ENCODE data around the gene CHMP1A. TPM values are rescaled to one million over a fixed set of nuclear protein-coding genes. Genes with fewer than 3 reads are reported as not detected.

CHMP1A gene
- polyA plus RNA-seq, 1 donor (not counting 4 experiments of a cell fraction or from before 2014, with no cell fraction given): 64.1 TPM

DNA sequence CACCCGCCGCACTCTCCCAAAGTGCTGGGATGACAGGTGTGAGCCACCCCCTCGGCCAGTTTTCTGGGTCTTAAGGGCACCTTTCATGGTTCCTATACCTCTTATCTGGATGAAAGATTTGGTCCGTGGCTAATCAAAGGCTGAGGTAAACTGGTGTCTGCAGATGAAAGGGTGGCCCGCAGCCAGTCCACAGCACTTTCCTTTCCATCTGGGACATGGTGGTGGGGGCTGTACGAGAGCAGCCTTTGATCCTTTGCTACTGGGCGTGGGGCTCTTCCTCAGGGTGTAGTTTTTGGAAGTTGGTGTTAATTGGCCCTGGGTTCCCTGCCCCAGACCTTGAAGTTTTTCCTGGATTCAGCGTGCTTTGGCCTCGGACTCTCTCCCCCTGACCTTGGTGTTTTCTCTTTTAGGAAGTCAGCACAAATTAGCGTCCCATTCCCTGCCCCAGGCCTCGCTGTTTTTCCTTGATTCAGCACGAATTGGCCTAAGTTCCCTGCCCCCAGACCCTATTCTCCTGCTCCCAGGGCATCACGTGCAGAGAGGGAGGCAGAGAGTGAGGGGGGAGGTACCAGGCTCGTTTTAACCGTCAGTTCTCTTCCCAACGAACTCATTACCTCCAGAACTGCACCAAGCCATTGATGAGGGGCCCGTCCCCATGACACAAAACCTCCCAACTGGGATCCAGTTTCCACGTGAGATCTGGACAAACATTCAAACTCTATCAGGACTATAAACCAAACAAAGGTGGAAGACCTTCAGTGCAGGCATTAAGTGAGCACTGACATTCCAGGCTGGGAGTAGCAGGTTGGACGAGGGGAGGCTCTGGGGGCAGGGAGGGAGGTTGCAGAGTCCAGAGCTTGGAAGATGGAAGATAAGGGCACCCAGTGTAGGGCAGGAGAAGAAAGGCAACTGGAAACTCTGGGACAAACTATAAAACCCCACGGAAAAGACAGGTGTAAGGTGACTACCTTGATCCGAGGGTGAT is 32.4 kb downstream of the CHMP1A start:
- H3K4me1 ChIP-seq (ENCODE audit: control insufficient read depth, extremely low read depth, insufficient read depth, low read length): peaks cover 4% of the 10 kb centered on the region
- H3K4me3 ChIP-seq (ENCODE audit: control insufficient read depth in 2 of 3, extremely low read depth in 1 of 3, insufficient read depth in 2 of 3, low read depth in 1 of 3, low read length in 3 of 3): no peak overlapping the region
- no peak overlapping the region for H3K27ac ChIP-seq (ENCODE audit: control insufficient read depth, insufficient read depth, low read length)
- H4K20me1 ChIP-seq (ENCODE audit: control insufficient read depth, extremely low read depth, insufficient read depth, low read length): no peaks in the 10 kb centered on the region
- H2AFZ ChIP-seq (ENCODE audit: control insufficient read depth, low read length): no peak overlapping the region
- peaks cover 2% of the 10 kb centered on the region for H3K9me3 ChIP-seq (ENCODE audit: control insufficient read depth, low read depth, low read length)
- no peaks in the 10 kb centered on the region for H3K9me1 ChIP-seq (ENCODE audit: control insufficient read depth, extremely low read depth, insufficient read depth, low read length)
- DNase-seq (ENCODE audit: low read depth, low spot score): no peak
- no peaks in the 10 kb centered on the region for H3K79me2 ChIP-seq (ENCODE audit: control insufficient read depth, insufficient read depth, low read length)
- H3K36me3 ChIP-seq (ENCODE audit: control insufficient read depth in 2 of 2, extremely low read depth in 1 of 2, insufficient read depth in 2 of 2, low read length in 2 of 2): no peaks in the 10 kb centered on the region
- dilution Hi-C loops (cut with MboI; ENCODE audit: extremely low pct_ligation_motif_present, low sequenced_read_pairs): no loop called here
- no peak for FAIRE-seq
- TF ChIP-seq, protein P1, sequence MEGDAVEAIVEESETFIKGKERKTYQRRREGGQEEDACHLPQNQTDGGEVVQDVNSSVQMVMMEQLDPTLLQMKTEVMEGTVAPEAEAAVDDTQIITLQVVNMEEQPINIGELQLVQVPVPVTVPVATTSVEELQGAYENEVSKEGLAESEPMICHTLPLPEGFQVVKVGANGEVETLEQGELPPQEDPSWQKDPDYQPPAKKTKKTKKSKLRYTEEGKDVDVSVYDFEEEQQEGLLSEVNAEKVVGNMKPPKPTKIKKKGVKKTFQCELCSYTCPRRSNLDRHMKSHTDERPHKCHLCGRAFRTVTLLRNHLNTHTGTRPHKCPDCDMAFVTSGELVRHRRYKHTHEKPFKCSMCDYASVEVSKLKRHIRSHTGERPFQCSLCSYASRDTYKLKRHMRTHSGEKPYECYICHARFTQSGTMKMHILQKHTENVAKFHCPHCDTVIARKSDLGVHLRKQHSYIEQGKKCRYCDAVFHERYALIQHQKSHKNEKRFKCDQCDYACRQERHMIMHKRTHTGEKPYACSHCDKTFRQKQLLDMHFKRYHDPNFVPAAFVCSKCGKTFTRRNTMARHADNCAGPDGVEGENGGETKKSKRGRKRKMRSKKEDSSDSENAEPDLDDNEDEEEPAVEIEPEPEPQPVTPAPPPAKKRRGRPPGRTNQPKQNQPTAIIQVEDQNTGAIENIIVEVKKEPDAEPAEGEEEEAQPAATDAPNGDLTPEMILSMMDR (optimal IDR thresholded peaks at IDR 0.05 in 1 of 3, IDR thresholded peaks at IDR 0.05 in 1 of 3, conservative IDR thresholded peaks at IDR 0.05 in 1 of 3; ENCODE audit: extremely low read depth in 1 of 3, insufficient read depth in 2 of 3, low read length in 3 of 3): no peak
- TF ChIP-seq EZH2 (IDR thresholded peaks at IDR 0.05; ENCODE audit: low read length): no peak
- peaks cover 49% of the 10 kb centered on the region for H3K27me3 ChIP-seq (ENCODE audit: control insufficient read depth, extremely low read depth, insufficient read depth, low read length)
- H3K4me2 ChIP-seq (ENCODE audit: control insufficient read depth, extremely low read depth, insufficient read depth, low read depth, low read length): no peak overlapping the region
- H3K9ac ChIP-seq (ENCODE audit: control insufficient read depth, extremely low read depth, insufficient read depth, low read length): no peak overlapping the region

DNA sequence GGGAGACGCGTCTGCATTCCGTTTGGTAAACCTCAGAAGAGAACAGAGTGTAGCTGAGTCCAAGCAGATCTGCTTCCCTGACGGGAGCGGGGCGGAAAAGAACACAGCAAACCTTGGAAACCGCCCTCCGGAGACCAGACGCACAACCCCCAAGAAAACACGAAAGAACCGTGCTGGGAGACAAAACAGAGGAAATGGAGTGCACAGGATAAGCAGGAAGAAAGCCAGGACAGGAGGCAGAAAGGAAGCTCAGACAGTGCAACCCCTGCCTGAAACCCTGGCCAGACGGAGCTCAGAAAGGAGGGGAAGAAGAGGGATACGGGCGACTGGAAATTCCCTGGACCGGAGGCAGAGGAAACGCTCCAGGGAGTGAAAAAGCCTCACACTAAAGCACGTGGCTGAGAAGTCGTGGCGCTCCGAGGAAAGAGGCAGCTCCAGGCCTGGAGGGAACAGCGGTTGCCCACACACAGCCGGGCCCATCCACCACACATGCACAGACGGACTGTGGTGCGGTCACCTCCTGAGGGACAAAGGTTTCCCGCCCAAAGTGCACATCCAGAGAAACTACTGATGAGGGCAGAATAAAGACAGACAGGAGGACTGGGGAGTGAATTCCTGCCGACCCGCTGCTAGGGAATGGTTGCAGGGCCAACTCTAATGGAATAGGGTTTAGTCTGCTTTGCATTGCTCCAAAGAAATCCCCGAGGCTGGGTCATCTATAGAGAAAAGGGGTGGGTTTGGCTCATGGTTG is 33.8 kb downstream of the CHMP1A start:
- no peak for TF ChIP-seq EZH2 (IDR thresholded peaks at IDR 0.05; ENCODE audit: low read length)
- TF ChIP-seq, protein P1 (optimal IDR thresholded peaks at IDR 0.05 in 1 of 3, IDR thresholded peaks at IDR 0.05 in 1 of 3, conservative IDR thresholded peaks at IDR 0.05 in 1 of 3; ENCODE audit: extremely low read depth in 1 of 3, insufficient read depth in 2 of 3, low read length in 3 of 3): no peak
- Histone ChIP-seq H4K20me1 (ENCODE audit: control insufficient read depth, extremely low read depth, insufficient read depth, low read length) (no peaks in the 10 kb centered on the region), H3K9me3 (ENCODE audit: control insufficient read depth, low read depth, low read length) (no peaks in the 10 kb centered on the region), H2AFZ (ENCODE audit: control insufficient read depth, low read length) (peak overlapping the region; percentile 73), H3K36me3 (ENCODE audit: control insufficient read depth in 2 of 2, extremely low read depth in 1 of 2, insufficient read depth in 2 of 2, low read length in 2 of 2) (no peaks in the 10 kb centered on the region), H3K9me1 (ENCODE audit: control insufficient read depth, extremely low read depth, insufficient read depth, low read length) (no peaks in the 10 kb centered on the region), H3K9ac (ENCODE audit: control insufficient read depth, extremely low read depth, insufficient read depth, low read length) (no peak overlapping the region), H3K27ac (ENCODE audit: control insufficient read depth, insufficient read depth, low read length) (no peak overlapping the region), H3K4me1 (ENCODE audit: control insufficient read depth, extremely low read depth, insufficient read depth, low read length) (peaks cover 4% of the 10 kb centered on the region), H3K79me2 (ENCODE audit: control insufficient read depth, insufficient read depth, low read length) (no peaks in the 10 kb centered on the region), H3K4me3 (ENCODE audit: control insufficient read depth in 2 of 3, extremely low read depth in 1 of 3, insufficient read depth in 2 of 3, low read depth in 1 of 3, low read length in 3 of 3) (no peak overlapping the region), H3K4me2 (ENCODE audit: control insufficient read depth, extremely low read depth, insufficient read depth, low read depth, low read length) (peak overlapping the region; percentile 58), H3K27me3 (ENCODE audit: control insufficient read depth, extremely low read depth, insufficient read depth, low read length) (peaks cover 47% of the 10 kb centered on the region)
- FAIRE-seq: peak; percentile 20
- dilution Hi-C loops (cut with MboI; ENCODE audit: extremely low pct_ligation_motif_present, low sequenced_read_pairs): no loop called here
- DNase-seq (ENCODE audit: low read depth, low spot score): no peak
